Measurements from ENCODE around the gene RGS10. TPM values are rescaled to one million over a fixed set of nuclear protein-coding genes. Genes with fewer than 3 reads are reported as not detected.

The RGS10 gene
- total RNA-seq, 1 experiment from 2014 or later: 10.6 TPM

DNA sequence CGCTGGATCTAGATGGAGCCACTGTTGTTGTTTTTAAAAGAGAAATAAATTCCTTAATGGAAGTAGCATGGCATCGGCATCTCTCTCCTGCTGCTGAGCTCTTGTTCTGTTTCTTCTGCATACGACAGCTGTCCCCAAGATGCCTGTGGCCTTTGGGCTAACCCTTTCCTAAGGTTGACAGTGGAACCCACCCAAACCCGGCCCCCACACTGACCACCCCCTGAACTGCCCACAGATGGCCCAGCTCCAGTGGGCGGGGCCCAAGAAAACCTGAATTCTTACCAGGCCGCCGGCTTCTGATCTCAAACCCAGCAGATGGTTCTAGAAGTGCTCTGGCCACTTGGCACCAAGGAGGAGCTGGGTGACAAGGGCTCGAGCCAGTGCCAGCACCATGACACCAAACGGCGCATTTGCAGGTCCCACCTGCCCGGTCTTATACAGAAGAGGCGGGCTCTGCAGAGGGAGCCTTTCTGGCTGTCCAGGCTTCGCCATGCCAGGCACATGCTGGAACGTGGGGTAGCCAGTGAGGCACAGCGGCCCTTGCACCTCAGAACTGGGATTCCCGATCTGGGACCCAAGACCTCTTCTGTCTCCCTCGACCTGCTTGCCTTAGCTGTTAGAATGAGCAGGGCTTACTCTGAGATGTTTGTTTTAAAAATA lies 82.7 kb downstream of the RGS10 start:
- no peaks in the 10 kb centered on the region for H3K23me2 ChIP-seq (ENCODE audit: insufficient read length, low read depth, low read length, poor library complexity, severe bottlenecking)
- H3K4me1 ChIP-seq (ENCODE audit: insufficient read depth, low read length): no peaks in the 10 kb centered on the region
- H3K4ac ChIP-seq (ENCODE audit: low read depth, low read length): no peak overlapping the region
- H3T11ph ChIP-seq (ENCODE audit: low read length): no peak overlapping the region
- H4K20me1 ChIP-seq (ENCODE audit: control insufficient read depth, insufficient read depth, insufficient read length): no peaks in the 10 kb centered on the region
- no peak overlapping the region for H3K23ac ChIP-seq (ENCODE audit: insufficient read length, low read depth, low read length)
- H2AK5ac ChIP-seq (ENCODE audit: insufficient read length, low read length): no peak overlapping the region
- H3K9ac ChIP-seq (ENCODE audit: extremely low read depth, insufficient read length, low read length): no peak overlapping the region
- Mint-ChIP-seq H3K9me3 (peaks cover 8 to 12% of the 10 kb centered on the region in 2 experiments), H3K36me3 (ENCODE audit: insufficient read depth in 1 of 3, low read depth in 3 of 3) (peaks cover 0 to 5% (median 2%) of the 10 kb centered on the region in 3 experiments; a peak in 4 of 7 replicates), H3K27ac (no peak overlapping the region), H3K4me3 (no peak overlapping the region), H3K27me3 (ENCODE audit: low read depth) (peaks cover 26% of the 10 kb centered on the region), H3K4me1 (peaks cover 1 to 17% of the 10 kb centered on the region in 2 experiments)
- H2BK120ac ChIP-seq (ENCODE audit: low read depth, low read length, poor library complexity, severe bottlenecking): no peak overlapping the region
- H2BK5ac ChIP-seq (ENCODE audit: insufficient read length, low read length): no peak overlapping the region
- H3K4me2 ChIP-seq (ENCODE audit: insufficient read depth, insufficient read length, low read length): no peak overlapping the region
- H3K79me2 ChIP-seq (ENCODE audit: insufficient read depth, low read length): no peaks in the 10 kb centered on the region
- H2BK20ac ChIP-seq (ENCODE audit: low read depth, low read length, poor library complexity, severe bottlenecking): no peak overlapping the region
- H2AFZ ChIP-seq (ENCODE audit: low read length): no peak overlapping the region
- H2BK15ac ChIP-seq (ENCODE audit: low read depth, low read length): no peak overlapping the region
- no peak overlapping the region for H4K5ac ChIP-seq (ENCODE audit: insufficient read length, low read depth, low read length)
- no peak overlapping the region for H3K56ac ChIP-seq (ENCODE audit: insufficient read length, low read depth, low read length)
- no peak overlapping the region for H4K8ac ChIP-seq (replicated peaks; ENCODE audit: insufficient read length, low read depth, low read length)
- no peak overlapping the region for H3K27ac ChIP-seq (ENCODE audit: insufficient read length, low read depth, low read length)
- H2BK12ac ChIP-seq (ENCODE audit: insufficient read length, low read depth, low read length): no peak overlapping the region
- H3K79me1 ChIP-seq (ENCODE audit: insufficient read depth, low read depth, low read length, poor library complexity, severe bottlenecking): no peaks in the 10 kb centered on the region
- TF ChIP-seq, protein P1, sequence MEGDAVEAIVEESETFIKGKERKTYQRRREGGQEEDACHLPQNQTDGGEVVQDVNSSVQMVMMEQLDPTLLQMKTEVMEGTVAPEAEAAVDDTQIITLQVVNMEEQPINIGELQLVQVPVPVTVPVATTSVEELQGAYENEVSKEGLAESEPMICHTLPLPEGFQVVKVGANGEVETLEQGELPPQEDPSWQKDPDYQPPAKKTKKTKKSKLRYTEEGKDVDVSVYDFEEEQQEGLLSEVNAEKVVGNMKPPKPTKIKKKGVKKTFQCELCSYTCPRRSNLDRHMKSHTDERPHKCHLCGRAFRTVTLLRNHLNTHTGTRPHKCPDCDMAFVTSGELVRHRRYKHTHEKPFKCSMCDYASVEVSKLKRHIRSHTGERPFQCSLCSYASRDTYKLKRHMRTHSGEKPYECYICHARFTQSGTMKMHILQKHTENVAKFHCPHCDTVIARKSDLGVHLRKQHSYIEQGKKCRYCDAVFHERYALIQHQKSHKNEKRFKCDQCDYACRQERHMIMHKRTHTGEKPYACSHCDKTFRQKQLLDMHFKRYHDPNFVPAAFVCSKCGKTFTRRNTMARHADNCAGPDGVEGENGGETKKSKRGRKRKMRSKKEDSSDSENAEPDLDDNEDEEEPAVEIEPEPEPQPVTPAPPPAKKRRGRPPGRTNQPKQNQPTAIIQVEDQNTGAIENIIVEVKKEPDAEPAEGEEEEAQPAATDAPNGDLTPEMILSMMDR (conservative IDR thresholded peaks at IDR 0.05): no peak
- H3K18ac ChIP-seq (ENCODE audit: insufficient read length, low read depth, low read length): no peak overlapping the region
- WGBS (ENCODE audit: extremely low coverage, insufficient read length, low lambda C conversion rate): no CpG with 5 or more reads among the region's 17 CpGs
- H4K91ac ChIP-seq (ENCODE audit: insufficient read length, low read depth, low read length): no peak overlapping the region
- DNase-seq: no peak
- no peaks in the 10 kb centered on the region for H3K27me3 ChIP-seq (ENCODE audit: insufficient read depth, low read length)
- no peaks in the 10 kb centered on the region for H3K9me3 ChIP-seq (ENCODE audit: control insufficient read depth, low read depth, low read length)
- H3K14ac ChIP-seq (ENCODE audit: insufficient read depth, low read length): no peak overlapping the region
